GM12874 (cell line): Measurements from ENCODE around the gene GORASP1.

Source experiments
- TF ChIP-seq, protein P1 (sequence below): IDR thresholded peaks from 2 replicates; pipeline ENCODE4 v1.5.1; 2011; ENCODE audit warnings: low read depth, mild to moderate bottlenecking, control low read depth, low read length, moderate library complexity; ENCODE audit not compliant: insufficient read depth

The GORASP1 gene

DNA sequence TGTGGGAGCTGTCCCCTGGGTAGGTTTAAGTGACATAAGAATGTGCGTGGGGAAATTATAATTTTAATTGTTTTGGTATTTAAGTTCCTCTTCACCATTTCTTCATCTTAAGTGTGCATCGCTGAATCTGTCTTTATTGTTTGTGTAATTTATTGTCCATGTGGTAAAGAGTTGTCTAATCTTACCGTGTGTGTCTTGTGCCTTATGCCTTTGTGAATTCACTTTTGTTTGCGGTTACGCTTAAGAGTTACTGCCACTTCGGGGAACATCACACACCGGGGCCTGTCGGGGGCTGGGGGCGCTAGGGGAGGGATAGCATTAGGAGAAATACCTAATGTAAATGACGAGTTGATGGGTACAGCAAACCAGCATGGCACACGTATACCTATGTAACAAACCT lies 54.8 kb downstream of the GORASP1 start:
- TF ChIP-seq, protein P1, sequence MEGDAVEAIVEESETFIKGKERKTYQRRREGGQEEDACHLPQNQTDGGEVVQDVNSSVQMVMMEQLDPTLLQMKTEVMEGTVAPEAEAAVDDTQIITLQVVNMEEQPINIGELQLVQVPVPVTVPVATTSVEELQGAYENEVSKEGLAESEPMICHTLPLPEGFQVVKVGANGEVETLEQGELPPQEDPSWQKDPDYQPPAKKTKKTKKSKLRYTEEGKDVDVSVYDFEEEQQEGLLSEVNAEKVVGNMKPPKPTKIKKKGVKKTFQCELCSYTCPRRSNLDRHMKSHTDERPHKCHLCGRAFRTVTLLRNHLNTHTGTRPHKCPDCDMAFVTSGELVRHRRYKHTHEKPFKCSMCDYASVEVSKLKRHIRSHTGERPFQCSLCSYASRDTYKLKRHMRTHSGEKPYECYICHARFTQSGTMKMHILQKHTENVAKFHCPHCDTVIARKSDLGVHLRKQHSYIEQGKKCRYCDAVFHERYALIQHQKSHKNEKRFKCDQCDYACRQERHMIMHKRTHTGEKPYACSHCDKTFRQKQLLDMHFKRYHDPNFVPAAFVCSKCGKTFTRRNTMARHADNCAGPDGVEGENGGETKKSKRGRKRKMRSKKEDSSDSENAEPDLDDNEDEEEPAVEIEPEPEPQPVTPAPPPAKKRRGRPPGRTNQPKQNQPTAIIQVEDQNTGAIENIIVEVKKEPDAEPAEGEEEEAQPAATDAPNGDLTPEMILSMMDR = no peak

- TF ChIP-seq, protein P1 = no peak
Observed at GRCh38 chr3:39051649-39052561, 55.5 kb downstream of the GORASP1 start, which contains the start of the genes SCN11A and WDR48. TSS of gene SCN11A (minus strand) at chr3:39051944. CDS start at chr3:38950362, 101,582 bp downstream. TSS of gene WDR48 (plus strand) at chr3:39052016. CDS start at chr3:39052026, 10 bp downstream.

DNA sequence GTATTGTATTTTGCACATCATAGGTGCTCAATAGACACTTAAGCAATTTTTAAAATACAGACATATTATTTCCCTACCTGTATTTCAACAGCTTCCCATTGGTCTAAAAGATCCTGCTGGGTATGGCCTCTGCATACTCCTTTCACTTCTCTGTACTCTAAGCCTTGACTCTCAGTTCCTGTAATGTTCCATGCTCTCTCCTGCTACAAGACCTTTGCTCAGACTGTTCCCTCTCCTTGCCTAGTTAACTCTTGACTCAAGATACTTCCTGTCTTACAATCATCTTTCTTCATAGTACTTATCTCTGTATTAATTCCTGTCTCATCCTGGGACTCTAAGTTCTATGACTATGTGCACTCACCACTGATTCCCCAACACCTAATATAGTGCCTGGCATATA lies 57.4 kb downstream of the GORASP1 start:
- TF ChIP-seq, protein P1 = no peak
